Keratinocyte (primary cell): Measurements from ENCODE around the gene IGF1R.

Experiments used
- EZH2 ChIP-seq: IDR thresholded peaks from one replicate; pipeline ENCODE4 v1.6.1; 2012; ENCODE audit warnings: inconsistent platforms, mild to moderate bottlenecking, low read length, moderate library complexity
- TF ChIP-seq, protein P1 (sequence below), 3 experiments: IDR thresholded peaks in 1 of 3; conservative IDR thresholded peaks in 1 of 3; optimal IDR thresholded peaks in 1 of 3; 2 replicates in 2 of 3; 3 replicates in 1 of 3; pipeline versions ENCODE3 to v1.5.1; 2011; ENCODE audit warnings: low read length in 3 of 3, mild to moderate bottlenecking in 3 of 3, moderate library complexity in 2 of 3, control low read depth in 1 of 3, inconsistent platforms in 1 of 3; ENCODE audit not compliant: insufficient read depth in 2 of 3; ENCODE audit errors: extremely low read depth in 1 of 3

DNA sequence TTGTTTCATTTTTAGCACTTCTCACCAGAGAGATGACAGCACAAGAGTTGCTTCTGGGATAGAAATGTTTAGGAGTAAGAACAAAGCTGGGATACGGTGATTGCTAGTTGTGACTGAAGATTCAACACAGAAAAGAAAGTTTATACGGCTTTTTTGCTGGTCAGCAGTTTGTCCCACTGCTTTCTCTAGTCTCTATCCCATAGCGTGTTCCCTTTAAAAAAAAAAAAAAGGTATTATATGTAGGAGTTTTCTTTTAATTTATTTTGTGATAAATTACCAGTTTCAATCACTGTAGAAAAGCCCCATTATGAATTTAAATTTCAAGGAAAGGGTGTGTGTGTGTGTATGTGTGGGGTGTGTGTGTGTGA is 311.3 kb downstream of the IGF1R start:
- TF ChIP-seq, protein P1, sequence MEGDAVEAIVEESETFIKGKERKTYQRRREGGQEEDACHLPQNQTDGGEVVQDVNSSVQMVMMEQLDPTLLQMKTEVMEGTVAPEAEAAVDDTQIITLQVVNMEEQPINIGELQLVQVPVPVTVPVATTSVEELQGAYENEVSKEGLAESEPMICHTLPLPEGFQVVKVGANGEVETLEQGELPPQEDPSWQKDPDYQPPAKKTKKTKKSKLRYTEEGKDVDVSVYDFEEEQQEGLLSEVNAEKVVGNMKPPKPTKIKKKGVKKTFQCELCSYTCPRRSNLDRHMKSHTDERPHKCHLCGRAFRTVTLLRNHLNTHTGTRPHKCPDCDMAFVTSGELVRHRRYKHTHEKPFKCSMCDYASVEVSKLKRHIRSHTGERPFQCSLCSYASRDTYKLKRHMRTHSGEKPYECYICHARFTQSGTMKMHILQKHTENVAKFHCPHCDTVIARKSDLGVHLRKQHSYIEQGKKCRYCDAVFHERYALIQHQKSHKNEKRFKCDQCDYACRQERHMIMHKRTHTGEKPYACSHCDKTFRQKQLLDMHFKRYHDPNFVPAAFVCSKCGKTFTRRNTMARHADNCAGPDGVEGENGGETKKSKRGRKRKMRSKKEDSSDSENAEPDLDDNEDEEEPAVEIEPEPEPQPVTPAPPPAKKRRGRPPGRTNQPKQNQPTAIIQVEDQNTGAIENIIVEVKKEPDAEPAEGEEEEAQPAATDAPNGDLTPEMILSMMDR (optimal IDR thresholded peaks at IDR 0.05 in 1 of 3, IDR thresholded peaks at IDR 0.05 in 1 of 3, conservative IDR thresholded peaks at IDR 0.05 in 1 of 3; ENCODE audit: extremely low read depth in 1 of 3, insufficient read depth in 2 of 3, low read length in 3 of 3), result no peak
- no peak for TF ChIP-seq EZH2
